Dedifferentiated amniotic fluid mesenchymal stem cell (primary cell): Measurements from ENCODE around the gene APC.

Source experiments
- DNase-seq: peaks from one replicate; pipeline ENCODE4 v3.0.0-alpha.2; 2016; ENCODE audit errors: extremely low spot score

The APC gene

GRCh38 chr5:112784726-112785125 is 47.0 kb downstream of the APC start:
- DNase-seq, result peak; percentile 13

GRCh38 chr5:112787261-112787660 is 49.6 kb downstream of the APC start:
- DNase-seq, result no peak

DNA sequence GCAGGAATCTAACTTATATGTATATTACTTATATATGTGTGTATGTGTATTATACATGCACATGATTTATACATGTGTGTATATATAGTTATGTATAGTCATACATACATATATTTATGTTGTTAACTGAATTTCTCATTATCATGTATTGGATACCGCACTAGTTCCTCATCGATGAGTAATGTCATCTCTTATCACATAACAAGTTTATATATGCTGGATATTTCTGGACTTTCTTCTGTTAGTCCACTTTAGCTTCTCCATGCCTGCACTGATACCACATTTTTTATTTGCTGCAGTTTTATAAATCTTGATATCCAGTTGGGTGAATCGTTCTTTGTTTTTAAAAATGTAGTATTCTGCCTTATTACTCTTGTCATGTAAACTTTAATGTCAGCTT is 50.2 kb downstream of the APC start:
- DNase-seq, result no peak

DNA sequence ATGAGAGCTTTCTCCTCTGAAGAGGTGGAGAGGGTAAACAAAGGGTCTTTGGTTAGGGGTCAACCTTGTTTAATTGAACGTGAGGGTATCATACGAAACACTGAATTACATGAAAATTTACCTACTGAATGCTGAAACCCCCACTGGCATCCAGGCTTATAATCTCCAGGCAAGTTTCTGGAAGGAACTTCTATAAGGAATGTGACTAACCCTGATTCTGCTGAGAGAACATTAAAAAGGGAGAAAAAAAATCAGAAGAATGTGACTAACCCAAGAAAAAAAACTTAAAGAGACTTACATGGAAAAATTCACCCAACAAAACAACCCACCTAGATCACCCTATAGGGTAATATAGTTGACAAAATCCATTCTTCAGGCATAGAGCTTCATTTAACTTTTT is 55.5 kb downstream of the APC start:
- no peak for DNase-seq

DNA sequence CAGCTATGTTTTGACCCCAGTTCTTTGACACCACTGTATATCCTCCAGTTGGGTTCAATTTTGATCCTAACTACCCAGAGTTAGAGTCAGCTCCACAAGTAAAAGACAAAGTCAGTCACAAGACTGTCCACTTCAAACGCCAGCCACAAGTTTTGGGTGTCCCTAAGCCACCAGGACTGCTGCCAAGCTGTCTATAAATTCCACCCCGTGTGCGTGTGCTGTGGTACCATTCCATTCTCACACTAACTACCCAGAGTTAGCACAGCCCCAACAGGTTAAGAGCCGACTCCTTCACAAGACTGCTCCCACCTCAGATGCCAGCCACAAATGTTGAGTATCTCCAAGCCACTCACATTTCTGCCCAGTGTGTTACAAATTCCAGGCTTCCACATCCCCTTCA is 56.7 kb downstream of the APC start:
- DNase-seq, result no peak

DNA sequence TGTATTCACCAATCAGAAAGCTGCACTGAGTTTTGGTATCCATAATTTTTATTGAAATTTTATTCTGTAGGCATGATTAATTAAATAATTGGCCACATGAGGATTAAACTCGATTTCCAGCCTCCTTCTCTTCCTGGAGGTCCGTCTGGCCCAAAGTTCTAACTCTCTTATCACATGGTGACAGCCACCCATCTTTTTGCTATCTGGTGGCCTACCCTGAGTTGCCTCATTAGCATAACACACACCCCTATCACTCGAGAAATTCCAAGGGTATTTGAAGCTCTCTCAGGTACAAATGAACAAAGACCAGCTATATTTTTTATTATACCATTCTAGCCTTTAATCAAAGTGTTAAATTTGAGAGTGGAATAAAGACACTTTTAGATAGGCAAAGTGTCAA is 57.7 kb downstream of the APC start:
- no peak for DNase-seq

- no peak for DNase-seq
Measured at GRCh38 chr5:112795944-112796678, 58.4 kb downstream of the APC start.

DNA sequence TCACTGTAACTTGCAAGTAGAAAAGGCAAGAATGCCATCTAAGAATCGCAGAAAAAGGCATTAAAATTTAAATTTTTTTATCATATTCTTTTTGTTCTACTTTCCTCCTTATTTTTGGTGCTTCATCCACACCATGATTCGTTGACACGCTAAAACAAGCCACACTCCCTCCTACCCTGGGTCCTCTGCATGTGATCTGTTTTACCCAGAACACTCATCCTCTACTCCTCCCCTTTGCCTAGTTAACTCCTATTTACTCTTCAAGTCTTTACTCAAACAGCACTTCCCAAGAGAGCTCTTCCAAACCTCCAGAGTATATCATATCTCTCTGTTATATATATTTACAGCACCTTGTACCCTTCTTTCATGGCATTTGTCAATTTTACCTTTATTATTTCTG is 62.0 kb downstream of the APC start:
- DNase-seq, result no peak

GRCh38 chr5:112800891-112801290 is 63.2 kb downstream of the APC start:
- no peak for DNase-seq

DNA sequence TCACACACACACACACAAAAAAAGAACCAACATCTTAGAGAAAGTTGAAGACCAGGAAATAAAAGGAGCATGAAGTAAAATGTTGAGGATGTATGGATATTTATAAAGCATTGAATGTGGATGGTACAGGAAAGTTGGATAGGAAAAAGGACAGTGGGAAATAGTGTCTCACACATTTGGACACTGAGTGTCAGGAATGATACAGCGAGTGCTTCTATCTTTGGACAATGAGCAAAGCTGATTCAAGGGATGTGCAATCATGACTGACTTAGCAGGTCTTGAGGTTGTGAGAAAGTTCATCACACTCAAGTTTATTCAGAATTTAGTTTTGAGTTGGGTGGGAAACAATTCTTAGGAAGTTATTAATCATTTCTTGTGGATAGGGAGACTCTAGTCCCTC is 73.3 kb downstream of the APC start:
- DNase-seq, result no peak

DNA sequence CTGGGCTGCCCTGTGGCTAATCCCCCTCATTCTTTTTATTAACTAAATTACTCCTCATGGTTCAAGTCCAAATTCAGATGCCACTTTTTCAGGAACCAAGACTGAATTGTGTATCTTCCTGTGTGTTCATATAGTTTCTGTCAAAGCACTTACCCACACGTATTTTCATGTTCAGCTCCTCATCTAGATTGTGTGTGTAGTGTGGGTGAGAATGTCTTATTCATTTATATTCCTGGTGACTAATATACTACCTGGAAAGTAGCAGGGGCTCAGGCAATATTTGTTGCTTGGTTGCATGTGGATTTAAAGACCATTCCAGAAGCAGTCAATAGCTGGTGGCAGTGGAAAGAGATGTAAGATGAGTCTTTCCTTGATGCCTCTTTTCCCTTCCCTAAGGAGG is 74.9 kb downstream of the APC start:
- no peak for DNase-seq

DNA sequence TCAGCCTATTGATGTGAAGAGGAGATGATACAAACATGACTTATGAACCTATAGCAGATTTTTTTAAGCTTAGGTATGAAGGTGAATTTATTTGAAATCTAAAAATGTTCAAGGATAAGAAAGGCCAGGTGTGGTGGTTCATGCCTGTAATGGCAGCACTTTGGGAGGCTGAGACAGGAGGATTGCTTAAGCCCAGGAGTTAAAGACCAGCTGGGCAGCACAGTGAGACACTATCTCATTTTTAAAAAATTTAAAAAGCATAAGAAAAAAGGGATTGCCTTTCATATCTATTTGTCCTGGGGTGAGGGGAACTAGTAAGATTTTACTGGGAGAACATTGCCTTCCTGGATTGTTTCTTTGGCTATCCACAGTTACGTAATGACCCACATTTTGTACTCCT is 82.6 kb downstream of the APC start:
- no peak for DNase-seq

DNA sequence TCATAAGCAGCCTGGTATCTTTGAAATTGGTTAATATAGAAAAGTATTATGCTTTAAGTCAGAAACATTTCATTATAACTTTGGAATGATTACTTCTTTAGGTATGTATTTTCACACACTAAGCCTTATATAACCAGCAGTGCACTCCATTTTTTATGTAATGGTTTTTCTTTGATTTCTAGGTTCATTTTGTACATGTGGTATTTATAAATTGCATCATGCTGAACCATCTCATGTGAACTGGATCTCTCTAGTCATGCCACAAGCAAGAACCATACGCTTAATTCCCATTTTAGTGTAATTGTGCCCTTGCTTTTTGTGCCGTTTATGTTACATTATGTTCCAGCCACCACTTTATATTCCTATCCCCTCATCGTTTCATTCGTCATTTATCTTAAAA is 84.8 kb downstream of the APC start:
- DNase-seq, result peak; percentile 58

GRCh38 chr5:112823181-112823580 is 85.5 kb downstream of the APC start:
- DNase-seq, result no peak

DNA sequence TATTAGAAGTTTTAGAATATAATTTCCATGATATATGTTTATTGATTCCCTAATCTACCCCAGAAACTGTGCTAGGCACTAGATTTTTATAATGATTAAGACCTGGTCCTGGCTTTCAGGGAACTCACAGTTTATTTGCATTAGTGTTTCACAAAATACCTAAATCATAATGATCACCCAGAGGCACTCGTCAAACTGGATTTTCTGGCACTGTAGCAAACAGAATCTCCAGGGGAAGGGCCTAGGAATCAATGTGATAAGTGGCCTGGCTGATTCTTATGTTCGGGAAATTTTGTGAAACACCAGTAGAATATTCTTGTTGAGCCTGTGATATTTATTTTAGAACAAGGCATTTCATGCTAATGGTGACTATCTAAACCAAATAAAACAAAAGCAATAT is 86.0 kb downstream of the APC start:
- no peak for DNase-seq

GRCh38 chr5:112824197-112824596 is 86.5 kb downstream of the APC start:
- DNase-seq, result no peak

GRCh38 chr5:112830378-112830777 is 92.7 kb downstream of the APC start:
- DNase-seq, result no peak

- no peak for DNase-seq
Measured at GRCh38 chr5:112833971-112834370, 96.3 kb downstream of the APC start.

GRCh38 chr5:112844489-112844888 is 106.8 kb downstream of the APC start:
- no peak for DNase-seq

DNA sequence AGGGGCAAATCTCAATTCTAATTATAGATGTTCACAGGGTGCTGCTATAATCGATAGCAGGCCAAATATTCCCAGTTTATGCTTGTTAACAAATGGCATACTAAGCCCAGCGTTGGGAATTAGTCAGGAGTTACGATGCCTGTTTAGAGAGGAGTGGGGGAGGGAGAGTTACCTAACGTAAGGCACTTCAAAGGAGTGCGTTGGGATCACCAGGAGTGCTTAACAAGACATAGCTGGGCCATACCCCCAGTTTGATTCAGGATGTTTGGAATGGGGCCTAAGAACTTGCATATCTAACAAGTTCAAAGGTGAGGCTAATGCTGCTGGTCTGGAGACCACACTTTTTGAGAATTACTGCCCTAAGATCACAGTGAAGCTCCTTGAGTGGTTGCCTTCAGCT is 108.9 kb downstream of the APC start:
- no peak for DNase-seq

GRCh38 chr5:112847306-112847705 is 109.6 kb downstream of the APC start:
- DNase-seq, result no peak

GRCh38 chr5:112848116-112848811 is 110.6 kb downstream of the APC start:
- peak; percentile 87 for DNase-seq

- no peak for DNase-seq
Measured at GRCh38 chr5:112849912-112850311, 112.2 kb downstream of the APC start.

DNA sequence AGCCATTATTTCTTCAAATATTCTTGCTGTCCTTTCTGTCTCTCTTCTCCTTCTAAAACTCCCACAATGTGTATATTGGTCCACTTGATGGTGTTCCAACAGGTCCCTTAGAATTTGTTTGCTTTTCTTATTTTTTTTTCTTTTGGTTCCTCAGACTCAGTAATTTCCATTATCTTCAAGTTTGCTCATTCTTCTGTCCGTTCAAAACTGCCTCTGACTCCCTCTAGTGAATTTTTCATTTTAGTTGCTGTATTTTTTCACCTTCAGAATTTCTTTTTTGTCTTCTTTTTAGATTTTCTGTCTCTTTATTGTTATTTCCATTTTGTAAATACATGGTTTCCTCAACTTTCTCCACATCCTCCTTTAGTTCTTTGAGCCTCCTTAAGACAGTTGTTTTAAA is 117.0 kb downstream of the APC start:
- DNase-seq, result no peak
